Fibroblast of lung (primary cell): Measurements from ENCODE around the gene TRIM47.

Source experiments
- EZH2 ChIP-seq: IDR thresholded peaks from 2 replicates; pipeline ENCODE4 v1.5.1; 2012; ENCODE audit warnings: low read length, control low read depth, mild to moderate bottlenecking; ENCODE audit errors: missing control alignments
- TF ChIP-seq, protein P1 (sequence below), 2 donors: IDR thresholded peaks in 1 of 2; conservative IDR thresholded peaks in 1 of 2; 1 replicate in 1 of 2; 2 replicates in 1 of 2; pipeline ENCODE4 v1.5.1; 2011 to 2012; ENCODE audit warnings: low read length in 2 of 2, control low read depth in 1 of 2, inconsistent platforms in 1 of 2, low read depth in 1 of 2, mild to moderate bottlenecking in 1 of 2

DNA sequence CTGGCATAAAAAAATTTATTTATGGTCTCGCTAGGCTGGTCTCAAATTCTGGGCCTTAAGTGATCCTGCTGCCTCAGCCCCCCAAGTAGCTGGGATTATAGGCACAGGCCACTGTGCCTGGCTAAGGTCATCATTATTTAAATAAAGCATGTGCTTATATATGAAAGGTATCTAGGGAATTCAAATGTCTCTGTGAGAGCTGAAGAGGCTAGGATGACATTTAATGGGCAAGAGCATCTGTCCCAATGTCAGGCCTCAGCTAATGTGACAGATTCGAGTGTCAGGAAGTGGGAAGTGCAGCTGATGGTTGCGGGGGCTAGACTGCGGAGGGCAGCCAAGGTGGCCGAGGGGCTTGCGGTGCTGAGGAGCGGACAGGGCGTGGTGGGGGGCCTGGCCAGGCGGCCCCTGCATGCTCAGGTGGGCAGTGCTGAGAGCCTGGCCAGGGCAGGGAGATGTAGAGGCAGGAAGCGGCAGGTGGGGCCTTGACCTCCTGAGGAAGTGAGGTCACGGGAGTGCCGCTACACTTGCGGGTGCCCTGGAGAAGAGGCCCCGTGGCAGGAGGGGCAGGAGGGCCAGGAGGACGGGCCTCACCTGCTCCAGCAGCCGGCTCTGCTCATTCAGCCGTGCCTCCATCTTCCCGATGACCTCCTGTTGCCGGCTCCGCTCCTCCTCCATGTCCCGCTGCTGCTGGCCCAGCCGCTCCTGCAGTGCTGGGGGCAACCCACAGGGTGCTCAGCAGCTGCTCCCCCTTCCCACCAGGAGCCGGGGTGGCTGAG is 38.9 kb upstream of the TRIM47 start:
- TF ChIP-seq, protein P1, sequence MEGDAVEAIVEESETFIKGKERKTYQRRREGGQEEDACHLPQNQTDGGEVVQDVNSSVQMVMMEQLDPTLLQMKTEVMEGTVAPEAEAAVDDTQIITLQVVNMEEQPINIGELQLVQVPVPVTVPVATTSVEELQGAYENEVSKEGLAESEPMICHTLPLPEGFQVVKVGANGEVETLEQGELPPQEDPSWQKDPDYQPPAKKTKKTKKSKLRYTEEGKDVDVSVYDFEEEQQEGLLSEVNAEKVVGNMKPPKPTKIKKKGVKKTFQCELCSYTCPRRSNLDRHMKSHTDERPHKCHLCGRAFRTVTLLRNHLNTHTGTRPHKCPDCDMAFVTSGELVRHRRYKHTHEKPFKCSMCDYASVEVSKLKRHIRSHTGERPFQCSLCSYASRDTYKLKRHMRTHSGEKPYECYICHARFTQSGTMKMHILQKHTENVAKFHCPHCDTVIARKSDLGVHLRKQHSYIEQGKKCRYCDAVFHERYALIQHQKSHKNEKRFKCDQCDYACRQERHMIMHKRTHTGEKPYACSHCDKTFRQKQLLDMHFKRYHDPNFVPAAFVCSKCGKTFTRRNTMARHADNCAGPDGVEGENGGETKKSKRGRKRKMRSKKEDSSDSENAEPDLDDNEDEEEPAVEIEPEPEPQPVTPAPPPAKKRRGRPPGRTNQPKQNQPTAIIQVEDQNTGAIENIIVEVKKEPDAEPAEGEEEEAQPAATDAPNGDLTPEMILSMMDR (conservative IDR thresholded peaks at IDR 0.05 in 1 of 2, IDR thresholded peaks at IDR 0.05 in 1 of 2; ENCODE audit: low read depth in 1 of 2, low read length in 2 of 2), result no peak
- TF ChIP-seq EZH2, result no peak
